ENCODE data around the gene ANGPTL4.
"Not testable (repeated sequence)": the region's sequence is repeated elsewhere in the genome, so short reads cannot be mapped to it uniquely, and the experiment has no call there.

ANGPTL4 gene

GRCh38 chr19:8361921-8362793 lies 1.8 kb upstream of the ANGPTL4 start:
- DNase-seq: peak in 12 of 14 donors; percentile 6 to 93 (median 59)

GRCh38 chr19:8366121-8366581 lies 2.2 kb downstream of the ANGPTL4 start:
- DNase-seq: no peak

GRCh38 chr19:8366961-8367326 lies 3.0 kb downstream of the ANGPTL4 start:
- DNase-seq: peak in 1 of 14 donors; percentile 53

- DNase-seq: peak in 12 of 14 donors; percentile 25 to 81 (median 60)
These were observed 3.5 kb downstream of the ANGPTL4 start for GRCh38 chr19:8367327-8368001.

GRCh38 chr19:8370176-8371010 lies 6.4 kb downstream of the ANGPTL4 start:
- DNase-seq: no peak

GRCh38 chr19:8371011-8371804 lies 7.3 kb downstream of the ANGPTL4 start:
- peak in 1 of 14 donors; percentile 50 for DNase-seq

- peak in 2 of 14 donors; percentile 10 to 43 for DNase-seq
These were observed 10.2 kb downstream of the ANGPTL4 start for GRCh38 chr19:8373867-8374813.

- not testable (repeated sequence) for DNase-seq
These were observed 11.8 kb downstream of the ANGPTL4 start for GRCh38 chr19:8375766-8376165.

GRCh38 chr19:8376373-8376974 lies 12.5 kb downstream of the ANGPTL4 start:
- DNase-seq: not testable (repeated sequence)

- no peak for DNase-seq
These were observed 13.6 kb downstream of the ANGPTL4 start for GRCh38 chr19:8377598-8377997.

GRCh38 chr19:8379156-8379891 lies 15.4 kb downstream of the ANGPTL4 start:
- DNase-seq: not testable (repeated sequence)

GRCh38 chr19:8384569-8384968 lies 20.6 kb downstream of the ANGPTL4 start:
- DNase-seq: not testable (repeated sequence)

- not testable (repeated sequence) for DNase-seq
These were observed 21.1 kb downstream of the ANGPTL4 start for GRCh38 chr19:8385103-8385502.

GRCh38 chr19:8385566-8385965 lies 21.6 kb downstream of the ANGPTL4 start:
- DNase-seq: not testable (repeated sequence)

GRCh38 chr19:8386419-8386818 lies 22.5 kb downstream of the ANGPTL4 start:
- not testable (repeated sequence) for DNase-seq

GRCh38 chr19:8386990-8387389 lies 23.0 kb downstream of the ANGPTL4 start:
- no peak for DNase-seq

- no peak for DNase-seq
These were observed 24.0 kb downstream of the ANGPTL4 start for GRCh38 chr19:8387688-8388611.

GRCh38 chr19:8388612-8388958 lies 24.6 kb downstream of the ANGPTL4 start:
- DNase-seq: no peak

All from C1 segment of cervical spinal cord (tissue), 14 donors.